Measurements from ENCODE around the gene RPS16.
"Not testable (repeated sequence)": the region's sequence is repeated elsewhere in the genome, so short reads cannot be mapped to it uniquely, and the experiment has no call there.

Gene RPS16

DNA sequence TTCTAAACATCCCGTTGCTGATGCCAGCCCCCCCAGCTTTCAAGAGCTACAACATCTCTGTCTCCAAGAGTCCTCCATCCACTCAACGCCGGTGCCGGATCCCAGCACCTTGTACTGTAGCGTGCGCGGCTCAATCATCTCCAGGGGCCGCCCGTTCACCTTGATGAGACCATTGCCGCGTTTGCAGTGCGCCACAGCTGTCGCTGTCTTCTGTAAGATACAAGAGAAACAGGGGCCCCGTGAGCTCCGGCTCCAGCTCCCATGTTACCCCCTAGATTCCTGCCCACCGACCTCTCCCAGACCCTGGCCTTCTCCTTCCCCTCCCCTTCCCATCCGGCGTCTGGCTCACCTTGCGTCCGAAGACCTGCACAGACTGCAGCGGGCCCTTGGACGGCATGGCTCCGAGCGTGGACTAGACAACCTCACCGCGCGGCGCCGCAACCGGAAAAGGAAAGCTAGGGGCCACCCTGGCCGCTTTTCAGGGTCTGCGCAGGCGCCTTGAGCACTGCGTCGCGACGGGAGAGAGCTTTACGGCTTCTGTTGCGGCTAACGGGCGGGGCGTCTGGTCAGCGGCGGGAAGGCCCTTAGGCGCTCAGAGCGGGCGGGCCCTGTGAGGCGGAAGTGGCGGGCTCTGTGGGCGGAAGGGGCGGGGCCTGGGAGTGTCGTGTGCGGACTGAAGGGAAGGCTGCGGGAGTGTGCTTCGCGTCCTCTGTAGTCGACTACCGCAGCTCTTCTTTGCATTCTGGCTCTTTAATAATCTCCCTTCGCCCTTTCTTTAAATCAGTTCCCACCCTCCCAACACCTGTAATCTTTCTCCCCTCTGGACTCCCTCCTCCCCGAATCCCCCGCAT, at the start of gene RPS16:
RPS16 (minus strand) TSS at position 451 of the 851 bp plus-strand sequence; CDS start at position 397, 54 bp downstream.
- H3K27ac Mint-ChIP-seq, result peak within 1 kb of the TSS; percentile 100
- H3K4me3 Mint-ChIP-seq, result peak within 1 kb of the TSS; percentile 99
- H3K36me3 Mint-ChIP-seq (ENCODE audit: low read depth), result peaks cover 40% of the 10 kb centered on the region
- H3K27me3 Mint-ChIP-seq, result no peaks in the 10 kb centered on the region
- peaks cover 63% of the 10 kb centered on the region for H3K4me1 Mint-ChIP-seq (ENCODE audit: low read depth)
- H3K9me3 Mint-ChIP-seq, result no peaks in the 10 kb centered on the region

DNA sequence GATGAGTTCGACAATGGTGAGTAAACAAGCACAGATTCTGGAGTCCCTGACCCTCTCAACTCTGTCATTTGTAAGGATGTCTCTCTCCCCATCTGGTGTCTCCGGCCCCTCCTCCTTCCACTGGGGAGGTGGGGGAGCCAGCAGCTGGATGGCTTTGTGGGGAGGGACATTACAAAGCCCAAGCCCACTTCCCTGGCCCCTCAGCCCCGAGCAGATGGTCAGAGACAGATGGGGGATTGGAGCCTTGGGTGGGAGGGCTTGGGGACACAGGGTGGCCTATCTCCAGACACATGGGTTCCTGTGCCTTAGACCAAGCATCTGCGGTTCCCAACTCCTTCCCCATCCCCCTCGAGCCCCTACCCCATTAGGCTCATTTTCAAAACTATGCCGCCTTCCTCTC, 47.4 kb upstream of the RPS16 start:
- no peak overlapping the region for H3K27ac Mint-ChIP-seq
- peaks cover 29% of the 10 kb centered on the region for H3K4me1 Mint-ChIP-seq (ENCODE audit: low read depth)
- no peaks in the 10 kb centered on the region for H3K9me3 Mint-ChIP-seq
- no peaks in the 10 kb centered on the region for H3K27me3 Mint-ChIP-seq
- H3K4me3 Mint-ChIP-seq, result peak overlapping the region; percentile 33
- H3K36me3 Mint-ChIP-seq (ENCODE audit: low read depth), result peaks cover 30% of the 10 kb centered on the region

DNA sequence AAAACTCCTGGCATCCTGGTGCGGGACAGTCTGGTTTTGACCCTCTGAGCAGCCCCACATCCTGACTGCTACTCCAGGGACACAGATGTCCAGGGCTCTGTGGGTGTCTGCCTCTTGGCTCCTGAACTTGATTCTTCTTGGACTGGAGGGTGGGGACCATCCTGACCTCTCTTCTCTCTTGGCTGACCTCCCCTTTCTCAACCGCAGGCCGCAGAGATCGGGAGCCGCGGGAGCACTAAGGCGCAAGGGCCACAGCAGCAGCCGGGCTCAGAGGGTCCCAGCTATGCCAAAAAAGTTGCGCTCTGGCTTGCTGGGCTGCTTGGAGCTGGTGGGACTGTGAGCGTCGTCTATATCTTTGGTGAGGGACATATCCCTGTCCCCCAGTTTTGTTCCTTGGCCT, 45.9 kb upstream of the RPS16 start:
- H3K9me3 Mint-ChIP-seq, result no peaks in the 10 kb centered on the region
- peak overlapping the region; percentile 94 for H3K27ac Mint-ChIP-seq
- H3K36me3 Mint-ChIP-seq (ENCODE audit: low read depth), result peaks cover 22% of the 10 kb centered on the region
- peaks cover 29% of the 10 kb centered on the region for H3K4me1 Mint-ChIP-seq (ENCODE audit: low read depth)
- no peaks in the 10 kb centered on the region for H3K27me3 Mint-ChIP-seq
- H3K4me3 Mint-ChIP-seq, result peak overlapping the region; percentile 96

DNA sequence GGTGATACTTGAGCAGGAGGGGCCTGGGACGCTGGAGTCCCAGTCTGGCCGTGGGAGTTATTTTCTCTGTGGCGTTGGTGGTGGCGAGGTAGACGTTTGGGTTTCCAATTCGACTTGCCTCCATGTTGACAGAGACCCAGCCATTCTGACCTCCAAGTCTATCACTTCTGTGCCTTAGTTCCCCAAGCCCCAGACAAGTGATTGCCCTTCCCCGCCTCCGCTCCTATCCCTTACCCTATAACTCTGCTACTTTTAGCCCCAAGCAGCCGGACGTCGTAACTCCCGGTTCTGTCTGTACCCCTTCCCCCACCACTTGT, 45.4 kb upstream of the RPS16 start:
- Mint-ChIP-seq H3K9me3 (no peaks in the 10 kb centered on the region), H3K27me3 (no peaks in the 10 kb centered on the region), H3K36me3 (ENCODE audit: low read depth) (peaks cover 22% of the 10 kb centered on the region), H3K27ac (peak overlapping the region; percentile 94), H3K4me1 (ENCODE audit: low read depth) (peaks cover 29% of the 10 kb centered on the region), H3K4me3 (peak overlapping the region; percentile 96)

DNA sequence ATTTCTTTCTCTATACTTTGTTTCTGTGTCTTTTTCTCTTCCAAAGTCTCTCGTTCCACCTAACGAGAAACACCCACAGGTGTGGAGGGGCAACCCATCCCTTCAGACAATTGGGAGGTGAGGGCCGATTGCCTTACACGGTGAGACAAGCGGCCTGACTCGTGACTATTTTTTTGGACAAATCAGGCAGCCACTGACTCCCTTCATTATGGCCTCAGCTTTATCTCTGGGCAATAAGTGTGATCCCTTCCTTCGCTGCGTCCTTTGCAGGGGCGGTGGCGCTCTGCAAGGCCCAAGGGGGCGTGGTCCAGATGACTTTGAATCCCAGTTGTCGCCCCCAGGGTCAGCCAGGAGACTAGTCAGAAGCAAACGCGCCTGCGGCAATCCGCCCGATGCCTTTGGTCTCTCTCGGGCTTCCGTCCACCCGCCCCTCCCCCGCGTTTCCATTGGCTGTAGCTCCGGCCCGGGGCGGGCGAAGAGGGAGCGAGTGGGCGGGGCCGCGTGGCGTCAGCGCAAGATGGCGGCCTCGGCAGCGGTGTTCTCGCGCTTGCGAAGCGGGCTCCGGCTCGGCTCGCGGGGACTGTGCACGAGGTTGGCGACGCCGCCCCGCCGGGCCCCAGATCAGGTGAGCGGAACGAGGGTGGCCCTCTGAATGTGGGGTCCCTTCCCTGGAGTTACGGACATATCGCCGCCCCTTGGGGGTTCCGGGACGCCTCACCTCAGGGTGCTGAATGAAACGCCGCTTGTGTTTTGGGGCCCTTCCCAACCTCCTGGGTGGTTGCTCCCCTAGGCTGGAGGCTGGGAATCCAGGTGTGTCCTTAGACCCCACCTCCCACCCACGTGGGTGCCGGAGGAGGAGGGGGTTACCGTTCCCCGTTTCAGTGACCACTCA, 44.8 kb upstream of the RPS16 start, which contains the start of gene TIMM50:
TIMM50 (plus strand) TSS at position 502 of the 892 bp plus-strand sequence; CDS start at position 518, 16 bp downstream.
- no peaks in the 10 kb centered on the region for H3K9me3 Mint-ChIP-seq
- peaks cover 21% of the 10 kb centered on the region for H3K36me3 Mint-ChIP-seq (ENCODE audit: low read depth)
- H3K27me3 Mint-ChIP-seq, result no peaks in the 10 kb centered on the region
- H3K4me1 Mint-ChIP-seq (ENCODE audit: low read depth), result peaks cover 29% of the 10 kb centered on the region
- H3K4me3 Mint-ChIP-seq, result peak within 1 kb of the TSS; percentile 96
- H3K27ac Mint-ChIP-seq, result peak within 1 kb of the TSS; percentile 94

DNA sequence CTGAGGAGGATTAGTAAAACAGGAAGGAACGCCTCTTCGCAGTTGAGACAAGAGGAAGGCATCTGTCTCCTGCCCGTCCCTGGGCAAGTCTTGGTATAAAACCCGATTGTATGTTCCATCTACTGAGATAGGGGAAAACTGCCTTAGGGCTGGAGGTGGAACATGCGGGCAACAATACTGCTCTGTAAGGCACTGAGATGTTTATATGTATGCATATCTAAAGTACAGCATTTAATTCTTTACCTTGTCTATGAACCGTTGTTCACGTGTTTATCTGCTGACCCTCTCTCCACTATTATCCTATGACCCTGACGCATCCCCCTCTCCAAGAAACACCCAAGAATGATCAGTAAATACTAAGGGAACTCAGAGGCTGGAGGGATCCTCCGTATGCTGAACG, 44.2 kb upstream of the RPS16 start:
- H3K27me3 Mint-ChIP-seq, result no peaks in the 10 kb centered on the region
- peaks cover 28% of the 10 kb centered on the region for H3K36me3 Mint-ChIP-seq (ENCODE audit: low read depth)
- no peaks in the 10 kb centered on the region for H3K9me3 Mint-ChIP-seq

DNA sequence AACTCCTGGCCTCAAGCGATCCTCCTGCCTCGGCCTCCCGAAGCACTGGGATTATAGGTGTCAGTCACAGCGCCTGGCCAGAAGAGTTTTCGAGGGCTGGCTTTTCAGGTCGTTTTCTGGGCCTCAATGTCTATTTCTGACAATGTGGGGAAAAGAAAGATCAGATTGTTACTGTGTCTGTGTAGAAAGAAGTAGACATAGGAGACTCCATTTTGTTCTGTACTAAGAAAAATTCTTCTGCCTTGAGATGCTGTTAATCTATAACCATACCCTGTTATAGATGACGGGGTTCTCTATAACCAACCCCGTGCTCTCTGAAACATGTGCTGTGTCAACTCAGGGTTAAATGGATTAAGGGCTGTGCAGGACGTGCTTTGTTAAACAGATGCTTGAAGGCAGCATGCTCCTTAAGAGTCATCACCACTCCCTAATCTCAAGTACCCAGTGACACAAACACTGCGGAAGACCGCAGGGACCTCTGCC, 43.6 kb upstream of the RPS16 start:
- H3K9me3 Mint-ChIP-seq, H3K27me3 Mint-ChIP-seq, H3K27ac Mint-ChIP-seq: not testable (repeated sequence)
- Mint-ChIP-seq H3K4me3 (peak overlapping the region; percentile 96), H3K36me3 (ENCODE audit: low read depth) (peaks cover 30% of the 10 kb centered on the region), H3K4me1 (ENCODE audit: low read depth) (peaks cover 29% of the 10 kb centered on the region)

More for the DNA sequence above, 44.2 kb upstream of the RPS16 start:
- peak overlapping the region; percentile 96 for H3K4me3 Mint-ChIP-seq
- peak overlapping the region; percentile 88 for H3K27ac Mint-ChIP-seq
- H3K4me1 Mint-ChIP-seq (ENCODE audit: low read depth), result peaks cover 29% of the 10 kb centered on the region

DNA sequence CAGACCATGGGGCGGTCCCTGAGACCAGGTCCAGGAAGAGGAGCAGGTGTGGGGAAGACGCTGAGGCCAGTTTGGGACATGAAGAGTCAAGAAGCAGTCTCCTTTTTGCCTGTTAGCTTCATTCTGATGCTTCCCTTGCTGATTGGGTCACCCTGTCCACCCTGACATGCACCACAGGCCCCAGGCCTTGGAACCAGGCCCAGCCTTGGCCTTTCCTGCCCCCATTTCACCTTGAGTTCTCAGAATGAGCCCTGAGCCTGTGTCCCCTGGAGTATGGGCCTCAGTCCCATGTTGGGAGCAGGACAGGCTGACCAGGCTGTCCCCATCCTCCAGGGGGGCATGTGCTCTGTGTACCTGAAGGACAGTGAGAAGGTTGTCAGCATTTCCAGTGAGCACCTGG, 40.0 kb upstream of the RPS16 start:
- H3K4me1 Mint-ChIP-seq (ENCODE audit: low read depth), result peaks cover 31% of the 10 kb centered on the region
- H3K4me3 Mint-ChIP-seq, result no peak overlapping the region
- H3K9me3 Mint-ChIP-seq, result no peaks in the 10 kb centered on the region
- H3K27me3 Mint-ChIP-seq, result no peaks in the 10 kb centered on the region
- H3K27ac Mint-ChIP-seq, result no peak overlapping the region
- H3K36me3 Mint-ChIP-seq (ENCODE audit: low read depth), result peaks cover 46% of the 10 kb centered on the region

DNA sequence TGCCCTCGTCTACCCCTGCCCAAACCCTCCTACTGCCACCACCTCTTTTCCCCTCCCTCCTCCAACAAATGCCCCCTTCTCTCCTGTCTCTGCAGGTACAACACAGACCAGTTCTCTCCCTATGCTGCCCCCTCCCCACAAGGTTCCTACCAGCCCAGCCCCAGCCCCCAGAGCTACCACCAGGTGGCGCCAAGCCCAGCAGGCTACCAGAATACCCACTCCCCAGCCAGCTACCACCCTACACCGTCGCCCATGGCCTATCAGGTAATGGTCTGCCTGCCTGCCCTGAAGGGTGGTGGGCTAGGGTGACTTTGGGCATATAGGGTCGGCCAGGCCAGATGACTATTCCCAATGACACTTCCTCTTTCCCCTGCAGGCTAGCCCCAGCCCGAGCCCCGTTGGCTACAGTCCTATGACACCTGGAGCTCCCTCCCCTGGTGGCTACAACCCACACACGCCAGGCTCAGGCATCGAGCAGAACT, 38.4 kb upstream of the RPS16 start:
- Mint-ChIP-seq H3K9me3 (no peaks in the 10 kb centered on the region), H3K36me3 (ENCODE audit: low read depth) (peaks cover 60% of the 10 kb centered on the region), H3K4me3 (no peak overlapping the region), H3K4me1 (ENCODE audit: low read depth) (peaks cover 33% of the 10 kb centered on the region), H3K27me3 (no peaks in the 10 kb centered on the region), H3K27ac (no peak overlapping the region)

DNA sequence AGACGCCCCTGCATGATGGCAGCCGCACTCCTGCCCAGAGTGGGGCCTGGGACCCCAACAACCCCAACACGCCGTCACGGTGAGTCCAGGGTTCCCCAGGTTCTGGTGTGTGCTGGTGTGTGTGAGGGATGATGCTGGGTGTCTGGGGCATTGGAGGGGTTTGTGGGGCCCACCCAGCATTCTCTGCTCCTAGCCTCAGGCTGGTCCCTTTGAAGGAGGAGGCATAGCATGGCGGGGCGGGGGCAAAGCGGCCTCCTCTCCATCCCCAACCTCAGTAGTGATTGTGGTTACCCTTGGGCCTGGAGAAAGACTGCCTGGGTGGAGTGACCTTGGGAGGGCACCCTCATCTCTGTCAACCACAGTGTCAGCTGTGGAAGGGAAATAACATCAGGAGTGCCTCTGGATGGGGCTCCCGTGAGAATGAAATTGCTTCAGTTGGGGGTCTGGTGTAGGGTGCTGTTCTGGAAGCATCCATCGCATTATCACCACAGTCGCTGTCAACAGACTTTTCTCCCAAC, 37.8 kb upstream of the RPS16 start:
- no peaks in the 10 kb centered on the region for H3K9me3 Mint-ChIP-seq
- H3K4me1 Mint-ChIP-seq (ENCODE audit: low read depth), result peaks cover 33% of the 10 kb centered on the region
- no peak overlapping the region for H3K4me3 Mint-ChIP-seq

DNA sequence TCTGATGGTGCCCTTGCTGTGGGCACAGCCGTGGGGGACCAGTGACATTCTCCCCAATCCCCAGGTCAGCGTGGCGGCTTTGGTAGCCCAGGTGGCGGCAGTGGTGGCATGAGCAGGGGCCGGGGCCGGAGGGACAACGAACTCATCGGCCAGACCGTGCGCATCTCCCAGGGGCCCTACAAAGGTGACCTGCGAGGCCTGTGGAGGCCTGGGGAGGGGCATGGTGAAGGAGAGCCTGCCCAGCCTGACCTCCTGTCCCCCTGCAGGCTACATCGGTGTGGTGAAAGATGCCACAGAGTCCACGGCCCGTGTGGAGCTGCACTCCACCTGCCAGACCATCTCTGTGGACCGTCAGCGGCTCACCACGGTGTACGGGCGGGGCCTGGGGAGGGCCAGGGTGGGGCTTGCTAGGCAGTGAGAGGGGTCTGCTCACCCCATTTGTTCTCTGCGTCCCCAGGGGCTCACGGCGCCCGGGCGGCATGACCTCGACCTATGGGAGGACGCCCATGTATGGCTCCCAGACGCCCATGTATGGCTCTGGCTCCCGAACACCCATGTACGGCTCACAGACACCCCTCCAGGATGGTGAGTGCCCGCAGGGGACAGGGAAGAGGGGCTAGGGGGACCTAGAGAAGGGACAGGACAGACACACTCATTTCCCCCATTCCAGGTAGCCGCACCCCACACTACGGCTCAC, 37.1 kb upstream of the RPS16 start:
- Mint-ChIP-seq H3K27ac (peak overlapping the region; percentile 94), H3K36me3 (ENCODE audit: low read depth) (peaks cover 72% of the 10 kb centered on the region), H3K4me3 (no peak overlapping the region), H3K4me1 (ENCODE audit: low read depth) (peaks cover 33% of the 10 kb centered on the region), H3K9me3 (no peaks in the 10 kb centered on the region), H3K27me3 (no peaks in the 10 kb centered on the region)

More for the DNA sequence above, 37.8 kb upstream of the RPS16 start:
- Mint-ChIP-seq H3K27ac (no peak overlapping the region), H3K36me3 (ENCODE audit: low read depth) (peaks cover 66% of the 10 kb centered on the region), H3K27me3 (no peaks in the 10 kb centered on the region)

DNA sequence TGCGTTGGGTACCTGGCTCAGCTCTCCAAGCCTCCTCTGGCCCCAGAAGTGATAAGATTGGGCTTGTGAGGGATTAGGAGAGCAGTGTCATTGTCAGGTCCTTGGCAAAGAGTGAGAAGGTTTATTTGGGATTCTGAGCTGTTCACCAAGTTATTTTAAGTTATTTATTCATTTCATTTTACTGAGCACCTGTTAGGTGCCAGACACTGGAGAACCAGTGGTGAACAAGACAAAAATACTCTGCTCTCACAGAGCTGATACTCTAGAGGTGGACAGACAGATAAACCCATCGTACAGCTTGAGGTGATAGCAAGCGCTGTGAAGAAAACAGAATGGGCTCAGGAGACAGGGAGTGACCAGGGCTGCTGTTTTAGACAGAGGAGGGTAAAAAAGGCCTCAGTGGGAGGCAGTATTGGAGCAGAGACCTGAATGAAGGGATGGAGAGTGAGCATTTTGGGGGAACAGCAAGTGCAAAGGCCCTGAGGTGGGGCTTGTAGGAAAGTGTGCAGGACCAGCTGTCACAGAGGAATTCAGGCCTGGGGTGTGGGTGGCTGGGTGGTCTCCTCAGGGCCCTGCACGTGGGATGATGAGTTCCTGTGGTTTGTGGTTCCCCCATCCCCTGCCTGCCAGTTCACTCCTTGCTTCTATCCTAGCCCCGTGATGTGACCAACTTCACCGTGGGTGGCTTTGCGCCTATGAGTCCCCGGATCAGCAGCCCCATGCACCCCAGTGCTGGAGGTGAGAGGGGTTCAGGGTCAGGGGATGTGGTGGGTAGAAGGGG, 36.2 kb upstream of the RPS16 start:
- Mint-ChIP-seq H3K9me3 (no peaks in the 10 kb centered on the region), H3K4me3 (peak overlapping the region; percentile 19), H3K27me3 (no peaks in the 10 kb centered on the region), H3K27ac (peak overlapping the region; percentile 94), H3K36me3 (ENCODE audit: low read depth) (peaks cover 81% of the 10 kb centered on the region), H3K4me1 (ENCODE audit: low read depth) (peaks cover 33% of the 10 kb centered on the region)

DNA sequence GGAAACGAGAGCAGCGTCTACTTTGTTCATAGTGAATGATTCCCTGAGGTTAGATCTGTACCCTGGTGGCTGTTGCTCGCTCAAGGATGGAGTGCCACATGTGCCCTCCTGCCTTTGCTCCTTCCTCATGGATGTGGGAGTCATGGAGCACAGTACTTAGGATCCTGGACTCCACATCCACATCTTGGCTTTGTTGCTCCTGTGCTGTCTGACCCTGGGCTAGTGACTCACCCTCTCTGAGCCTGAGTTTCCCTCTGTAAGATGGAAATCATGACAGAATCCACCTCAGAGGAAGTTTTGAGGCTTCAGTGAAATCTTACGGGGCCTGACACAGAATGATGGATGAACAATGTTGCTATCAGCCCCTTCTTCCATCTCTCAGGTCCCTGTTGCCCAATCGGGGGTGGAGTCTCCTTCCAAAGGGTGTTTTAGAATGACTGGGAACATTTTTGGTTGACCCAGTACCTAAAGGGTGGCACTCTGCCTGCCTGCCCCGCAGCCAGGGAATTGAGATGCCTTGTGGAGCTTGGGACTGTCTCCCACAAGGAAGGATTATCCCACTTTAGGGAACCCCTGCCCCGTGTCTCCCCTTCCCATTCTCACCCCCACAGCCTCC, 35.1 kb upstream of the RPS16 start:
- peak overlapping the region; percentile 11 for H3K4me3 Mint-ChIP-seq
- no peaks in the 10 kb centered on the region for H3K27me3 Mint-ChIP-seq
- H3K36me3 Mint-ChIP-seq (ENCODE audit: low read depth), result peaks cover 83% of the 10 kb centered on the region
- H3K9me3 Mint-ChIP-seq, result no peaks in the 10 kb centered on the region
- peaks cover 33% of the 10 kb centered on the region for H3K4me1 Mint-ChIP-seq (ENCODE audit: low read depth)
- peak overlapping the region; percentile 94 for H3K27ac Mint-ChIP-seq

Data from stimulated activated naive CD8-positive, alpha-beta T cell treated with anti-CD3 and anti-CD28 coated beads, Interleukin-15, Interleukin-2, amounts not matched to agents 100 ng/mL and 50 ng/mL, for 24 hours (primary cell).